ENCODE results near the gene LRRC28.

GRCh38 chr15:99228120-99228770 is 23.0 kb upstream of the LRRC28 start:
- no peak for TF ChIP-seq EZH2 (IDR thresholded peaks at IDR 0.05; ENCODE audit: low read length, missing control alignments)
- TF ChIP-seq CTCF (conservative IDR thresholded peaks at IDR 0.05 in 1 of 2, IDR thresholded peaks at IDR 0.05 in 1 of 2; ENCODE audit: low read depth in 1 of 2, low read length in 2 of 2) = no peak
